HEK293T (cell line): Measurements from ENCODE around the gene COA1.
"Not testable (repeated sequence)": the region's sequence is repeated elsewhere in the genome, so short reads cannot be mapped to it uniquely, and the experiment has no call there.

Experiments
- CTCF ChIA-PET: fragments of 350-600 bp; formaldehyde crosslinking; extraction: SDS; loops from one replicate; lab custom pipeline; 2021; ENCODE audit warnings: antibody characterized with exemption, inconsistent platforms; lab: Yijun Ruan, JAX
- POLR2A ChIA-PET: fragments of 350-600 bp; formaldehyde crosslinking; extraction: SDS; loops from one replicate; lab custom pipeline; 2020; ENCODE audit warnings: antibody characterized with exemption, inconsistent platforms; lab: Yijun Ruan, JAX
- DNase-seq: peaks from one replicate; pipeline ENCODE4 v3.0.0; 2012; ENCODE audit warnings: mixed read lengths; ENCODE audit errors: extremely low spot score
- ARNT ChIP-seq: fragments of 450-650 bp; IDR thresholded peaks from 2 replicates; pipeline ENCODE4 v1.6.1; 2017; ENCODE audit warnings: mild to moderate bottlenecking
- BHLHE40 ChIP-seq: fragments of 450-650 bp; IDR thresholded peaks from 2 replicates; pipeline ENCODE4 v1.6.1; 2016; ENCODE audit warnings: mild to moderate bottlenecking, moderate library complexity, borderline replicate concordance
- CTBP1 ChIP-seq: fragments of 450-650 bp; IDR thresholded peaks from 2 replicates; pipeline ENCODE4 v1.6.1; 2016; ENCODE audit warnings: borderline replicate concordance
- ELF4 ChIP-seq: fragments of 450-650 bp; IDR thresholded peaks from 2 replicates; pipeline ENCODE4 v1.6.1; 2017; ENCODE audit warnings: antibody characterized with exemption
- FOXA1 ChIP-seq: fragments of 450-650 bp; IDR thresholded peaks from 2 replicates; pipeline ENCODE4 v1.6.1; 2016; ENCODE audit warnings: mild to moderate bottlenecking
- FOXK2 ChIP-seq: fragments of 450-650 bp; IDR thresholded peaks from 2 replicates; pipeline ENCODE4 v1.6.1; 2016; ENCODE audit warnings: mild to moderate bottlenecking
- FOXM1 ChIP-seq: fragments of 450-650 bp; IDR thresholded peaks from 2 replicates; pipeline ENCODE4 v1.6.1; 2017; ENCODE audit warnings: mild to moderate bottlenecking, borderline replicate concordance
- HDGF ChIP-seq: fragments of 450-650 bp; IDR thresholded peaks from 2 replicates; pipeline ENCODE4 v1.6.1; 2017; ENCODE audit warnings: antibody characterized with exemption, borderline replicate concordance
- L3MBTL2 ChIP-seq: fragments of 450-650 bp; conservative IDR thresholded peaks from 2 replicates; pipeline ENCODE4 v1.6.1; 2016; ENCODE audit warnings: mild to moderate bottlenecking
- LEF1 ChIP-seq: fragments of 450-650 bp; IDR thresholded peaks from 2 replicates; pipeline ENCODE4 v1.6.1; 2017; ENCODE audit warnings: mild to moderate bottlenecking, borderline replicate concordance
- NFRKB ChIP-seq: fragments of 450-650 bp; IDR thresholded peaks from 2 replicates; pipeline ENCODE4 v1.6.1; 2016; ENCODE audit warnings: mild to moderate bottlenecking, moderate library complexity
- PKNOX1 ChIP-seq: fragments of 450-650 bp; IDR thresholded peaks from 2 replicates; pipeline ENCODE4 v1.6.1; 2016
- SP1 ChIP-seq: fragments of 450-650 bp; IDR thresholded peaks from 2 replicates; pipeline ENCODE4 v1.6.1; 2017
- SUZ12 ChIP-seq: fragments of 450-650 bp; IDR thresholded peaks from 2 replicates; pipeline ENCODE4 v1.6.1; 2016; ENCODE audit warnings: mild to moderate bottlenecking
- TARDBP ChIP-seq: fragments of 450-650 bp; IDR thresholded peaks from 2 replicates; pipeline ENCODE4 v1.6.1; 2016
- ZNF384 ChIP-seq: fragments of 450-650 bp; IDR thresholded peaks from 2 replicates; pipeline ENCODE4 v1.6.1; 2016

Gene COA1

GRCh38 chr7:43628431-43628830, 100.9 kb downstream of the COA1 start:
- DNase-seq = no peak
- POLR2A ChIA-PET = no interaction called here
- TF ChIP-seq CTBP1 (no peak), HDGF (no peak), FOXA1 (no peak)
- CTCF ChIA-PET = interaction anchor here (1.0 kb wide), 1 partner anchor 46 kb away, joined by 3 read pairs; the partner anchor contains the start of gene STK17A

GRCh38 chr7:43627798-43628197, 101.5 kb downstream of the COA1 start:
- POLR2A ChIA-PET = not testable (repeated sequence)

GRCh38 chr7:43626695-43627094, 102.6 kb downstream of the COA1 start:
- POLR2A ChIA-PET = no interaction called here
- CTCF ChIA-PET = no interaction called here

More at GRCh38 chr7:43627798-43628197, 101.5 kb downstream of the COA1 start:
- DNase-seq = not testable (repeated sequence)
- CTCF ChIA-PET = interaction anchor here (1.0 kb wide), 1 partner anchor 45 kb away, joined by 3 read pairs; the partner anchor contains the start of gene STK17A

GRCh38 chr7:43625980-43626379, 103.3 kb downstream of the COA1 start:
- ChIA-PET CTCF (no interaction called here), POLR2A (no interaction called here)
- DNase-seq = no peak

More at GRCh38 chr7:43626695-43627094, 102.6 kb downstream of the COA1 start:
- TF ChIP-seq ELF4 (no peak), FOXM1 (no peak), ZNF384 (no peak), L3MBTL2 (no peak), PKNOX1 (no peak), HDGF (no peak), LEF1 (no peak), TARDBP (no peak), FOXK2 (no peak), NFRKB (no peak), SP1 (no peak)
- no peak for DNase-seq

GRCh38 chr7:43625453-43625852, 103.9 kb downstream of the COA1 start:
- CTCF ChIA-PET = no interaction called here
- POLR2A ChIA-PET = no interaction called here
- DNase-seq = no peak
- TF ChIP-seq CTBP1 (no peak), TARDBP (no peak), ARNT (no peak), SP1 (no peak), NFRKB (no peak), LEF1 (no peak), BHLHE40 (no peak), ELF4 (no peak)

More at GRCh38 chr7:43625980-43626379, 103.3 kb downstream of the COA1 start:
- TF ChIP-seq SUZ12 (no peak), ZNF384 (no peak), PKNOX1 (no peak), HDGF (no peak), NFRKB (no peak), L3MBTL2 (no peak), FOXA1 (no peak), LEF1 (no peak), ELF4 (no peak), SP1 (no peak)

- ChIA-PET CTCF (no interaction called here), POLR2A (no interaction called here)
- TF ChIP-seq HDGF (no peak), PKNOX1 (no peak), FOXM1 (no peak), FOXK2 (no peak), BHLHE40 (no peak), SUZ12 (no peak), LEF1 (no peak)
- DNase-seq = no peak
Measured at GRCh38 chr7:43624156-43624555, 105.2 kb downstream of the COA1 start.

- no peak for DNase-seq
- CTCF ChIA-PET = no interaction called here
- POLR2A ChIA-PET = no interaction called here
- no peak for TF ChIP-seq FOXA1
- TF ChIP-seq LEF1 = no peak
- TF ChIP-seq FOXM1 = no peak
- TF ChIP-seq SP1 = no peak
- no peak for TF ChIP-seq TARDBP
- TF ChIP-seq SUZ12 = no peak
- TF ChIP-seq ARNT = no peak
Measured at GRCh38 chr7:43621729-43622448, 107.4 kb downstream of the COA1 start.
